Hepatocyte (in vitro differentiated cells): ENCODE results near the gene AP1G2.

ENCODE experiments used
- EZH2 ChIP-seq: fragments of 200-600 bp; sonication (generic); IDR thresholded peaks from 2 replicates; pipeline ENCODE4 v1.6.1; 2016; ENCODE audit warnings: antibody characterized with exemption, mild to moderate bottlenecking, borderline replicate concordance
- EZH2phosphoT487 ChIP-seq: fragments of 200-600 bp; sonication (generic); IDR thresholded peaks from one replicate; pipeline ENCODE4 v1.6.1; 2018; ENCODE audit warnings: antibody characterized with exemption, mild to moderate bottlenecking, low read depth, moderate library complexity; ENCODE audit not compliant: unreplicated experiment, severe bottlenecking
- TF ChIP-seq, protein P1 (sequence below): fragments of 200-600 bp; sonication (generic); IDR thresholded peaks from 2 replicates; pipeline ENCODE4 v1.5.1; 2016; ENCODE audit warnings: antibody characterized with exemption, mild to moderate bottlenecking; ENCODE audit not compliant: poor library complexity

GRCh38 chr14:23521785-23522640 lies 45.6 kb downstream of the AP1G2 start:
- TF ChIP-seq, protein P1, sequence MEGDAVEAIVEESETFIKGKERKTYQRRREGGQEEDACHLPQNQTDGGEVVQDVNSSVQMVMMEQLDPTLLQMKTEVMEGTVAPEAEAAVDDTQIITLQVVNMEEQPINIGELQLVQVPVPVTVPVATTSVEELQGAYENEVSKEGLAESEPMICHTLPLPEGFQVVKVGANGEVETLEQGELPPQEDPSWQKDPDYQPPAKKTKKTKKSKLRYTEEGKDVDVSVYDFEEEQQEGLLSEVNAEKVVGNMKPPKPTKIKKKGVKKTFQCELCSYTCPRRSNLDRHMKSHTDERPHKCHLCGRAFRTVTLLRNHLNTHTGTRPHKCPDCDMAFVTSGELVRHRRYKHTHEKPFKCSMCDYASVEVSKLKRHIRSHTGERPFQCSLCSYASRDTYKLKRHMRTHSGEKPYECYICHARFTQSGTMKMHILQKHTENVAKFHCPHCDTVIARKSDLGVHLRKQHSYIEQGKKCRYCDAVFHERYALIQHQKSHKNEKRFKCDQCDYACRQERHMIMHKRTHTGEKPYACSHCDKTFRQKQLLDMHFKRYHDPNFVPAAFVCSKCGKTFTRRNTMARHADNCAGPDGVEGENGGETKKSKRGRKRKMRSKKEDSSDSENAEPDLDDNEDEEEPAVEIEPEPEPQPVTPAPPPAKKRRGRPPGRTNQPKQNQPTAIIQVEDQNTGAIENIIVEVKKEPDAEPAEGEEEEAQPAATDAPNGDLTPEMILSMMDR: no peak
- TF ChIP-seq EZH2 (no peak), EZH2phosphoT487 (no peak)
